OCI-LY7 (cell line): ENCODE results near the gene MAOA. TPM values are rescaled to one million over a fixed set of nuclear protein-coding genes. Genes with fewer than 3 reads are reported as not detected.

ENCODE experiments used
- BruUV-seq: library from RNA; stranded (reverse); fragments of 400-500 nt; replicated peaks from 2 replicates; lab custom pipeline; 2021; lab: Mats Ljungman, UMichigan
- CTCF ChIA-PET: fragments of 300-600 bp; sonication (Branson Sonifier 250); formaldehyde crosslinking; loops from one replicate; lab custom pipeline; 2022; ENCODE audit warnings: antibody characterized with exemption; ENCODE audit not compliant: unreplicated experiment; lab: Charles Lee
- POLR2A ChIA-PET: fragments of 300-600 bp; sonication (Branson Sonifier 250); formaldehyde crosslinking; loops from one replicate; lab custom pipeline; 2022; ENCODE audit warnings: antibody characterized with exemption; lab: Charles Lee
- DNase-seq: peaks from one replicate; pipeline ENCODE4 v3.0.0-alpha.2; 2015; ENCODE audit warnings: low spot score
- H2AFZ ChIP-seq: fragments of 200-600 bp; sonication (generic), shearing (Covaris generic); 2 replicates; pipeline ENCODE4 v1.6.1; 2014; ENCODE audit warnings: mild to moderate bottlenecking, antibody characterized with exemption, low read length, moderate library complexity
- H3K27ac ChIP-seq: fragments of 200-600 bp; sonication (generic); 2 replicates; pipeline ENCODE4 v1.5.1; 2014; ENCODE audit warnings: mixed run types, low read depth, mild to moderate bottlenecking, moderate library complexity, low read length, inconsistent platforms; ENCODE audit not compliant: poor library complexity, severe bottlenecking
- H3K36me3 ChIP-seq: fragments of 200-600 bp; sonication (generic); 2 replicates; pipeline ENCODE4 v1.6.1; 2014; ENCODE audit warnings: mild to moderate bottlenecking, antibody characterized with exemption, low read length, moderate library complexity, mixed read lengths; ENCODE audit not compliant: insufficient read depth
- H3K4me1 ChIP-seq: fragments of 200-600 bp; sonication (generic); 2 replicates; pipeline ENCODE4 v1.5.1; 2014; ENCODE audit warnings: mild to moderate bottlenecking, low read length; ENCODE audit not compliant: insufficient read depth, poor library complexity, severe bottlenecking
- H3K4me2 ChIP-seq: fragments of 200-600 bp; sonication (generic); 2 replicates; pipeline ENCODE4 v1.6.1; 2014; ENCODE audit warnings: mild to moderate bottlenecking, low read length
- H3K4me3 ChIP-seq: fragments of 200-600 bp; sonication (generic); 2 replicates; pipeline ENCODE4 v1.5.1; 2014; ENCODE audit warnings: mild to moderate bottlenecking, low read depth, low read length; ENCODE audit not compliant: poor library complexity, severe bottlenecking
- H3K79me2 ChIP-seq: fragments of 200-600 bp; sonication (generic); 2 replicates; pipeline ENCODE4 v1.6.1; 2016; ENCODE audit warnings: low read depth, mild to moderate bottlenecking, low read length, moderate library complexity, mixed read lengths; ENCODE audit not compliant: insufficient read depth
- H3K9me2 ChIP-seq: fragments of 200-600 bp; sonication (generic); 2 replicates; pipeline ENCODE4 v1.6.1; 2016; ENCODE audit warnings: mild to moderate bottlenecking, low read length, mixed read lengths; ENCODE audit not compliant: insufficient read depth
- H3K9me3 ChIP-seq: fragments of 200-600 bp; sonication (generic); 2 replicates; pipeline ENCODE4 v1.6.1; 2014; ENCODE audit warnings: mild to moderate bottlenecking, mixed run types, low read length, mixed read lengths
- H4K20me1 ChIP-seq: fragments of 200-600 bp; sonication (generic); 2 replicates; pipeline ENCODE4 v1.6.1; 2014; ENCODE audit warnings: mild to moderate bottlenecking, antibody characterized with exemption, low read length, moderate library complexity, mixed read lengths; ENCODE audit not compliant: insufficient read depth
- EZH2phosphoT487 ChIP-seq: fragments of 200-600 bp; sonication (generic); IDR thresholded peaks from 2 replicates; pipeline ENCODE4 v1.6.1; 2018; ENCODE audit warnings: low read depth, borderline replicate concordance, mild to moderate bottlenecking, mixed run types, antibody characterized with exemption, low read length, moderate library complexity, mixed read lengths
- intact Hi-C: fragments of 100-400 bp; cut with micrococcal nuclease; formaldehyde crosslinking; loops from one replicate; pipeline ENCODE4 v1.10.0; 2022; ENCODE audit not compliant: unreplicated experiment
- total RNA-seq, 2 experiments: library from RNA; depleted of rRNA in 1 of 2; stranded (reverse); fragments of >200 nt in 1 of 2; shearing (Covaris generic) in 1 of 2; gene quantifications; 2 replicates each; pipeline ENCODE4 v1.2.3, GENCODE V29; 2014 to 2022
- TF ChIP-seq, protein P1 (sequence below): fragments of 200-600 bp; sonication (generic); conservative IDR thresholded peaks from 2 replicates; pipeline ENCODE4 v1.5.1; 2014; ENCODE audit warnings: mild to moderate bottlenecking, antibody characterized with exemption, low read length, moderate library complexity, mixed read lengths

Gene MAOA
- total RNA-seq, 2 experiments from 2014 or later, result not detected

- no peaks in the 10 kb centered on the region for H3K36me3 ChIP-seq
- no peak overlapping the region for H3K4me2 ChIP-seq
- CTCF ChIA-PET, result no interaction called here
- H3K9me2 ChIP-seq, result no peaks in the 10 kb centered on the region
- DNase-seq, result no peak
- no peaks in the 10 kb centered on the region for H3K79me2 ChIP-seq
- H3K4me3 ChIP-seq, result no peak overlapping the region
- no peak overlapping the region for H3K27ac ChIP-seq
- H3K4me1 ChIP-seq, result no peaks in the 10 kb centered on the region
- H2AFZ ChIP-seq, result no peak overlapping the region
- POLR2A ChIA-PET, result interaction anchor here (1.3 kb wide), 1 partner anchor 10 kb away, joined by 3 read pairs; no protein-coding TSS in a partner anchor
- no peak for TF ChIP-seq EZH2phosphoT487
- TF ChIP-seq, protein P1, sequence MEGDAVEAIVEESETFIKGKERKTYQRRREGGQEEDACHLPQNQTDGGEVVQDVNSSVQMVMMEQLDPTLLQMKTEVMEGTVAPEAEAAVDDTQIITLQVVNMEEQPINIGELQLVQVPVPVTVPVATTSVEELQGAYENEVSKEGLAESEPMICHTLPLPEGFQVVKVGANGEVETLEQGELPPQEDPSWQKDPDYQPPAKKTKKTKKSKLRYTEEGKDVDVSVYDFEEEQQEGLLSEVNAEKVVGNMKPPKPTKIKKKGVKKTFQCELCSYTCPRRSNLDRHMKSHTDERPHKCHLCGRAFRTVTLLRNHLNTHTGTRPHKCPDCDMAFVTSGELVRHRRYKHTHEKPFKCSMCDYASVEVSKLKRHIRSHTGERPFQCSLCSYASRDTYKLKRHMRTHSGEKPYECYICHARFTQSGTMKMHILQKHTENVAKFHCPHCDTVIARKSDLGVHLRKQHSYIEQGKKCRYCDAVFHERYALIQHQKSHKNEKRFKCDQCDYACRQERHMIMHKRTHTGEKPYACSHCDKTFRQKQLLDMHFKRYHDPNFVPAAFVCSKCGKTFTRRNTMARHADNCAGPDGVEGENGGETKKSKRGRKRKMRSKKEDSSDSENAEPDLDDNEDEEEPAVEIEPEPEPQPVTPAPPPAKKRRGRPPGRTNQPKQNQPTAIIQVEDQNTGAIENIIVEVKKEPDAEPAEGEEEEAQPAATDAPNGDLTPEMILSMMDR, result no peak
- H3K9me3 ChIP-seq, result no peaks in the 10 kb centered on the region
- BruUV-seq, result no TSS peak
- intact Hi-C loops, result no loop called here
- H4K20me1 ChIP-seq, result no peaks in the 10 kb centered on the region
Observed at GRCh38 chrX:43641691-43642090, 14.4 kb upstream of the MAOA start.

- CTCF ChIA-PET, result no interaction called here
Observed at GRCh38 chrX:43643201-43643600, 12.9 kb upstream of the MAOA start.

DNA sequence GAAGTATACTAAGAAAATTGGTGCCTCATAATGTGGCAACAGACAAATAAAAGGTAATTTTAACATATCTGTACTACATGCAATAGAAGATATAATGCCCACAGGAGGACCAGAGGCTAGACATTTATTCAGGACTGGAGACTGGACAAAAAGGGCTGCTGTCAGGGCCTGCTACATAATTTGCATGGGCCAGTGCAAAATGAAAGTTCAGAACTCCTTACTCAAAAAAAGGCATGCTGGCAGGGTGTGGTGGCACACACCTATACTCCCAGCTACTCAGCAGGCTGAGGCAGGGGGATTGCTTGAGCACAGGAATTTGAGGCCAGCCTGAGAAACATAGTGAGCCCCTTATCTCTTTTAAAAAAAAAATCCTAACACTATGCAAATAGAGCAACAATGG lies 12.4 kb upstream of the MAOA start:
- H4K20me1 ChIP-seq, result no peaks in the 10 kb centered on the region
- no peaks in the 10 kb centered on the region for H3K9me3 ChIP-seq
- ChIA-PET CTCF (no interaction called here), POLR2A (no interaction called here)
- H3K4me1 ChIP-seq, result no peaks in the 10 kb centered on the region
- no peak overlapping the region for H3K27ac ChIP-seq
- DNase-seq, result no peak
- intact Hi-C loops, result no loop called here
- no peak overlapping the region for H3K4me3 ChIP-seq
- no peak overlapping the region for H2AFZ ChIP-seq
- H3K4me2 ChIP-seq, result no peak overlapping the region
- no peaks in the 10 kb centered on the region for H3K36me3 ChIP-seq
- no peaks in the 10 kb centered on the region for H3K9me2 ChIP-seq
- TF ChIP-seq, protein P1, result no peak
- TF ChIP-seq EZH2phosphoT487, result no peak
- no peaks in the 10 kb centered on the region for H3K79me2 ChIP-seq
- BruUV-seq, result no TSS peak

More at GRCh38 chrX:43643201-43643600, 12.9 kb upstream of the MAOA start:
- DNase-seq, result no peak
- TF ChIP-seq, protein P1, result no peak
- no peak for TF ChIP-seq EZH2phosphoT487
- POLR2A ChIA-PET, result interaction anchor here (0.7 kb wide), 1 partner anchor 927 kb away, joined by 3 read pairs; no protein-coding TSS in a partner anchor
- no peaks in the 10 kb centered on the region for H3K79me2 ChIP-seq
- intact Hi-C loops, result no loop called here
- no peak overlapping the region for H3K27ac ChIP-seq
- H3K4me3 ChIP-seq, result no peak overlapping the region
- H3K4me2 ChIP-seq, result no peak overlapping the region
- BruUV-seq, result no TSS peak
- H3K36me3 ChIP-seq, result no peaks in the 10 kb centered on the region
- no peaks in the 10 kb centered on the region for H3K4me1 ChIP-seq
- no peaks in the 10 kb centered on the region for H3K9me3 ChIP-seq
- H2AFZ ChIP-seq, result no peak overlapping the region
- H4K20me1 ChIP-seq, result no peaks in the 10 kb centered on the region
- no peaks in the 10 kb centered on the region for H3K9me2 ChIP-seq
